Thyroid gland (tissue), 4 donors: ENCODE data around the gene FSTL1. TPM values are rescaled to one million over a fixed set of nuclear protein-coding genes. Genes with fewer than 3 reads are reported as not detected.

ENCODE experiments used
- DNase-seq, 2 donors: peaks; one replicate each; pipeline ENCODE4 v3.0.0-alpha.2; 2019
- H3K27ac ChIP-seq, 3 donors: fragments of 200-600 bp; sonication (generic); 1 replicate in 2 of 3; 2 replicates in 1 of 3; pipeline ENCODE4 v1.5.1; 2016 to 2019; ENCODE audit warnings: mild to moderate bottlenecking in 1 of 3, moderate library complexity in 1 of 3
- H3K27me3 ChIP-seq: fragments of 200-600 bp; sonication (generic); one replicate; pipeline ENCODE4 v1.5.1; 2019
- H3K36me3 ChIP-seq, 2 donors: fragments of 200-600 bp; sonication (generic); one replicate each; pipeline ENCODE4 v1.5.1; 2016 to 2019
- H3K4me1 ChIP-seq, 2 donors: fragments of 200-600 bp; sonication (generic); one replicate each; pipeline ENCODE4 v1.5.1; 2017 to 2019
- H3K4me3 ChIP-seq, 3 donors: fragments of 200-600 bp; sonication (generic); replicated peaks in 1 of 3; 1 replicate in 2 of 3; 2 replicates in 1 of 3; pipeline ENCODE4 v1.5.1; 2016; ENCODE audit warnings: mild to moderate bottlenecking in 1 of 3
- H3K9me3 ChIP-seq: fragments of 200-600 bp; sonication (generic); one replicate; pipeline ENCODE4 v1.5.1; 2017
- CTCF ChIP-seq, 6 experiments: fragments of 200-600 bp in 3 of 6; fragments of 450-650 bp in 3 of 6; sonication (generic) in 3 of 6; IDR thresholded peaks; one replicate each; pipeline ENCODE4 v1.5.1; 2016 to 2019; ENCODE audit warnings: antibody characterized with exemption in 6 of 6, mild to moderate bottlenecking in 2 of 6, inconsistent platforms in 1 of 6, moderate library complexity in 1 of 6
- POLR2A ChIP-seq, 2 donors: fragments of 450-650 bp; IDR thresholded peaks; one replicate each; pipeline ENCODE4 v1.6.1; 2017; ENCODE audit warnings: antibody characterized with exemption in 2 of 2, mild to moderate bottlenecking in 2 of 2, moderate library complexity in 1 of 2
- WGBS, 2 donors: methylation state at CpG; one replicate each; pipeline ENCODE4 v1.1.5; 2017; 5-methylcytosine and 5-hydroxymethylcytosine counted together
- intact Hi-C: fragments of 100-400 bp; cut with DNase I; formaldehyde crosslinking; loops from one replicate; pipeline ENCODE4 v1.15.1; 2023
- total RNA-seq, 4 donors: library from RNA; depleted of rRNA; stranded (reverse); fragments of >200 nt; gene quantifications; one replicate each; pipeline ENCODE4 v1.2.3, GENCODE V29; 2016

The FSTL1 gene
- total RNA-seq, 4 donors from 2014 or later, result 135 to 268 (median 228) TPM

DNA sequence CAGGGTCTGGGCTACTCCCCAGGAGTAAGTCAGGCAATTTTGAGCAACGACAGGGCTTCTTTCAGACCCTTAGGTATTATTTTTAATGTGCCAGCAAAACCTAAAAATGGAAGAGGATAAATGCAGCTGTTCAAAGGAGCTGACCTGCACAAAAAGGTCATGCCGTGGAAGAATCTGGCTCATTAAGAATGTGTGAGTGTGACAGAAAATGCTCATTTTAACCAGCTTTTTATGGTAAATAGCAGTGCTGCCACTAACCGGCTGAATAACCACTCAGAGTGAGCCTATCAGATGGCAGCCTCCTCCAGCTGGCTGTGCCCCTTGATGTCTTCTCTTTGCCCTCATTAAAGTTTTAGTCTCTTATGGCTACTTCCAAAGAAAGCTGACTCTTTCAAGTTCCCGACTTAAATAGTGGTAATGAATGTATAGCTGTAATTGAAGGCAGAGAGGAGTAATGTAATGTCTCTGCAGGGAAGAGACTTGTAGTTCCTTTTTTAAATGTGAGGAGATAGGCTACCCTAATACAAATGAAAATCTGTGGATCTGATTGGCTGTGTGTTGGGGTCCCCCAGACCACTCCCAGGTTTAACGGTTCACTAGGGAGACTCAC, 9.5 kb upstream of the FSTL1 start:
- H3K4me3 ChIP-seq, result no peak overlapping the region
- DNase-seq, result no peak
- no peak overlapping the region for H3K27ac ChIP-seq
- no peaks in the 10 kb centered on the region for H3K4me1 ChIP-seq
- WGBS, 2 donors, result 74 to 78% methylated on average over 5 of the region's 5 CpGs
- no peaks in the 10 kb centered on the region for H3K36me3 ChIP-seq
- no peaks in the 10 kb centered on the region for H3K27me3 ChIP-seq
- intact Hi-C loops, result no loop called here
- TF ChIP-seq CTCF (IDR thresholded peaks at IDR 0.05), result no peak
- TF ChIP-seq POLR2A (IDR thresholded peaks at IDR 0.05), result no peak
- H3K9me3 ChIP-seq, result no peaks in the 10 kb centered on the region

DNA sequence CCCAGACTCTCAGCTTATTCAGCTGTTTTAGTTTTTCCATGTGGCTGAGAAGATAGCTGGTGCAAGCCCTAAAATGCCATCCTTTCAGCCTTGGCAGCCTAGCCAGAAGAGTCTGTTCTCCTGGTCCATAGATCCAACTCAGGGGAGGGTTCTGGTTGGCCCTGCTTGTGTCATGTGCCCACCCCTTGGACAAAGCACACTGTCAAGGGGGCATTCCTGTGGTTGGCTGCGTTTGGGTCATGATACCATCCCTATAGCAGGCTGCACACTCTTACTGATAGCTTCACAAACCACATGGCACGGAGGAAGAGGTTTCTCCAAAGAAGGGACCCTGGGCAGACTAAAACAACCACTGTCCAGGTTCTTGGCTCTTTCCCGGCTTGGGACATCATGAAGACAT, 8.4 kb upstream of the FSTL1 start:
- Histone ChIP-seq H3K36me3 (no peaks in the 10 kb centered on the region), H3K27ac (no peak overlapping the region), H3K9me3 (no peaks in the 10 kb centered on the region), H3K4me3 (no peak overlapping the region), H3K4me1 (no peaks in the 10 kb centered on the region), H3K27me3 (no peaks in the 10 kb centered on the region)
- TF ChIP-seq CTCF (IDR thresholded peaks at IDR 0.05) (no peak), POLR2A (IDR thresholded peaks at IDR 0.05) (no peak)
- no peak for DNase-seq
- intact Hi-C loops, result no loop called here
- WGBS, 2 donors, result 83 to 87% methylated on average over 3 of the region's 3 CpGs

DNA sequence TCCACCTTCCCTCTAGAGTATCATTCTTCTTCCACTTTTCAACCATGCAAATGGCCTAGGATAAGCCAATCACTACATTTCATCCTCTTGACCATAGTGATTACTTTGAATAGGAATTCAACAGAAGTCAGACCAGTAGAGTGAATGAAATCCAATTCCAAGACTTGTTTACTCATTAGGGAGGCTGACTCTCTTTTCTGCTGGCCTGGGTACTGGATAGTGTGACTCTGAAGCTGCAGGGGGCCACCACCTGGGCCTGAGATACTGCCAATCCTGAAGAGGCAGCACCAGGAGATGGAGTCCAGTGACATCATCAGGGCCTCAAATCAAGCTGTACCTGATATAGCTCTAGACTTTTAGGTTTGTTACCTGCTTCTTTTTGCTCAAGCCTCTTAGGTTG, 7.0 kb upstream of the FSTL1 start:
- no peaks in the 10 kb centered on the region for H3K4me1 ChIP-seq
- no peak overlapping the region for H3K27ac ChIP-seq
- no peaks in the 10 kb centered on the region for H3K27me3 ChIP-seq
- TF ChIP-seq POLR2A (IDR thresholded peaks at IDR 0.05) (no peak), CTCF (IDR thresholded peaks at IDR 0.05) (no peak)
- H3K9me3 ChIP-seq, result no peaks in the 10 kb centered on the region
- no peak for DNase-seq
- intact Hi-C loops, result no loop called here
- no peak overlapping the region for H3K4me3 ChIP-seq
- H3K36me3 ChIP-seq, result no peaks in the 10 kb centered on the region

- Histone ChIP-seq H3K27me3 (no peaks in the 10 kb centered on the region), H3K4me3 (no peak overlapping the region), H3K36me3 (no peaks in the 10 kb centered on the region), H3K27ac (no peak overlapping the region), H3K4me1 (peaks cover 3 to 5% of the 10 kb centered on the region in 2 donors), H3K9me3 (no peaks in the 10 kb centered on the region)
- intact Hi-C loops, result no loop called here
- 95 to 98% methylated on average over 1 of the region's 1 CpG for WGBS, 2 donors
- TF ChIP-seq CTCF (IDR thresholded peaks at IDR 0.05), result no peak
- no peak for TF ChIP-seq POLR2A (IDR thresholded peaks at IDR 0.05)
- DNase-seq, result no peak
Measured at GRCh38 chr3:120454076-120454689, 3.4 kb upstream of the FSTL1 start.

DNA sequence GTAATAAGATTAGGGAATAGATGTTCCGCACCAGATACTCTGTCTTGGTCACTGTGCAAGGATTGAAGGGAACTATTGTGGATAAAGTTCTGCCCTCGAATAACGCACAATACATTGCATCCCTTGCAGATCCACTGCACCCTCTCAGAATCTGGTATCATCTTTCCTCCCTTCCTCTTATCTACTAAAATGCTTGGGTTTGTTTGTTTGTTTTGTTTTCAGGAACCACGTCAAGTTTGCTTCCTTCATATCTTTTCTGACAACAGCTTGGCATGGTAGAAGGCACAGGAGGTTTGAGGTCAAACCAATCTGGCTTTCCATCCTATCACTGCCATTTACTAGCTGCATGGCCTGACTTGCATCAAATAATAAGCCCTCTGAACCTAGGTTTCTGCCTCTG, 2.0 kb upstream of the FSTL1 start:
- intact Hi-C loops, result no loop called here
- 87 to 89% methylated on average over 4 of the region's 4 CpGs for WGBS, 2 donors

More for the DNA sequence above, 2.0 kb upstream of the FSTL1 start:
- Histone ChIP-seq H3K27ac (no peak overlapping the region), H3K4me3 (no peak overlapping the region), H3K9me3 (no peaks in the 10 kb centered on the region), H3K27me3 (no peaks in the 10 kb centered on the region), H3K36me3 (no peaks in the 10 kb centered on the region), H3K4me1 (peaks cover 13 to 17% of the 10 kb centered on the region in 2 donors)
- DNase-seq, result no peak
- TF ChIP-seq POLR2A (IDR thresholded peaks at IDR 0.05) (no peak), CTCF (IDR thresholded peaks at IDR 0.05) (no peak)
